Fibroblast of the aortic adventitia (primary cell): ENCODE measurements around the gene RHOC. TPM values are rescaled to one million over a fixed set of nuclear protein-coding genes. Genes with fewer than 3 reads are reported as not detected.
A peak's percentile ranks its signal among the peaks of the same experiment; 100 is the strongest.

Experiments used
- DNase-seq: peaks from one replicate; pipeline ENCODE4 v3.0.0-alpha.2; 2010; ENCODE audit warnings: low read depth
- H3K4me3 ChIP-seq: 2 replicates; pipeline ENCODE4 v1.5.1; 2011; ENCODE audit warnings: low read depth, mild to moderate bottlenecking, control low read depth, low read length, moderate library complexity
- CTCF ChIP-seq: IDR thresholded peaks from 2 replicates; pipeline ENCODE4 v1.5.1; 2011; ENCODE audit warnings: mild to moderate bottlenecking, low read length, control low read depth, inconsistent platforms; ENCODE audit not compliant: insufficient read depth
- total RNA-seq: library from RNA; depleted of rRNA; stranded (reverse); fragments of >200 nt; gene quantifications from 2 replicates; pipeline ENCODE4 v1.2.3, GENCODE V29; 2012; ENCODE audit warnings: low replicate concordance

Gene RHOC
- total RNA-seq, 1 donor = 471 TPM

- no peak overlapping the region for H3K4me3 ChIP-seq
- DNase-seq = no peak
- TF ChIP-seq CTCF = no peak
Measured at GRCh38 chr1:112685913-112686312, 21.0 kb downstream of the RHOC start.

- no peak overlapping the region for H3K4me3 ChIP-seq
- DNase-seq = no peak
- no peak for TF ChIP-seq CTCF
Measured at GRCh38 chr1:112678605-112679004, 28.3 kb downstream of the RHOC start.

- DNase-seq = no peak
- H3K4me3 ChIP-seq = no peak overlapping the region
- TF ChIP-seq CTCF = no peak
Measured at GRCh38 chr1:112677501-112677900, 29.4 kb downstream of the RHOC start.

- no peak overlapping the region for H3K4me3 ChIP-seq
- no peak for TF ChIP-seq CTCF
- no peak for DNase-seq
Measured at GRCh38 chr1:112676543-112676942, 30.4 kb downstream of the RHOC start.

GRCh38 chr1:112675728-112676381 is 31.1 kb downstream of the RHOC start:
- TF ChIP-seq CTCF = no peak
- peak overlapping the region; percentile 87 for H3K4me3 ChIP-seq
- DNase-seq = peak; percentile 18

- no peak for TF ChIP-seq CTCF
- peak overlapping the region; percentile 87 for H3K4me3 ChIP-seq
- DNase-seq = no peak
Measured at GRCh38 chr1:112674986-112675727, 31.8 kb downstream of the RHOC start.
